ENCODE results near the gene PRKN. TPM values are rescaled to one million over a fixed set of nuclear protein-coding genes. Genes with fewer than 3 reads are reported as not detected.

The PRKN gene
- total and polyA plus RNA-seq, 9 of the 15 experiments (the other 6 are each of a cell fraction or from before 2014, with no cell fraction given) = 0.03 to 0.96 (median 0.15) TPM; not detected in 2

- FAIRE-seq = no peak
- no peaks in the 10 kb centered on the region for H3K4me1 ChIP-seq (replicated peaks in 1 of 2; ENCODE audit: control insufficient read depth in 2 of 2, insufficient read depth in 2 of 2, low read length in 2 of 2)
- no peaks in the 10 kb centered on the region for H3K9me3 ChIP-seq (replicated peaks; ENCODE audit: control insufficient read depth, insufficient read depth, low read depth, low read length)
- ATAC-seq = no peak
- POLR2A ChIA-PET = interaction anchor here (1.1 kb wide), 1 partner anchor 12 kb away, joined by 3 read pairs; no protein-coding TSS in a partner anchor
- H2AFZ ChIP-seq (ENCODE audit: low read depth, low read length) = no peak overlapping the region
- intact Hi-C loops (cut with micrococcal nuclease) = no loop called here
- BruUV-seq (replicated peaks) = no TSS peak
- H3K9me1 ChIP-seq (ENCODE audit: control insufficient read depth, insufficient read depth, low read length) = no peaks in the 10 kb centered on the region
- H3K4me2 ChIP-seq (ENCODE audit: insufficient read depth, low read length) = no peak overlapping the region
- in situ Hi-C loops (cut with MboI) = no loop called here
- DNase-seq (ENCODE audit: extremely low read depth in 1 of 4, low spot score in 3 of 4) = no peak
- CTCF ChIA-PET (ENCODE audit: low intra/inter-chr PET ratio) = no interaction called here
- H3K36me3 ChIP-seq (ENCODE audit: control insufficient read depth, insufficient read depth, low read length) = no peaks in the 10 kb centered on the region
- no peak overlapping the region for H3K9ac ChIP-seq (ENCODE audit: insufficient read depth in 1 of 2, low read depth in 2 of 2, low read length in 2 of 2)
- H3K79me2 ChIP-seq (ENCODE audit: control insufficient read depth, insufficient read depth, low read length) = no peaks in the 10 kb centered on the region
- 2% methylated on average over 4 of the region's 4 CpGs for WGBS (ENCODE audit: insufficient coverage, low coverage, missing lambda C conversion rate)
- no peaks in the 10 kb centered on the region for H3K27me3 ChIP-seq (ENCODE audit: control insufficient read depth in 2 of 2, insufficient read depth in 2 of 2, low read length in 2 of 2)
- no peaks in the 10 kb centered on the region for H4K20me1 ChIP-seq (replicated peaks; ENCODE audit: control insufficient read depth, insufficient read depth, low read length)
- no peak overlapping the region for H3K27ac ChIP-seq (ENCODE audit: extremely low read depth, low read depth, low read length)
- no peak overlapping the region for H3K4me3 ChIP-seq
- TF ChIP-seq GABPB2 (CRISPR knock-in tag; conservative IDR thresholded peaks at IDR 0.05) (no peak), KLF1 (tag; IDR thresholded peaks at IDR 0.05) (no peak), E2F3 (CRISPR knock-in tag; IDR thresholded peaks at IDR 0.05) (no peak), GTF2A2 (tag; IDR thresholded peaks at IDR 0.05) (no peak), RBM14 (IDR thresholded peaks at IDR 0.05; ENCODE audit: borderline replicate concordance, insufficient read depth, low read depth, low read length) (no peak), CHD1 (IDR thresholded peaks at IDR 0.05; ENCODE audit: low read length) (no peak), DNMT1 (IDR thresholded peaks at IDR 0.05) (no peak), CBX8 (IDR thresholded peaks at IDR 0.05; ENCODE audit: borderline replicate concordance, extremely low read depth, low read depth, low read length, poor library complexity, severe bottlenecking) (no peak), RAD21 (CRISPR knock-in tag; conservative IDR thresholded peaks at IDR 0.05 in 1 of 2, IDR thresholded peaks at IDR 0.05 in 1 of 2) (no peak), ID3 (CRISPR knock-in tag; IDR thresholded peaks at IDR 0.05) (no peak), ID3 (tag; IDR thresholded peaks at IDR 0.05) (no peak), SAFB (IDR thresholded peaks at IDR 0.05; ENCODE audit: borderline replicate concordance, low read depth, low read length) (no peak), NKRF (IDR thresholded peaks at IDR 0.05; ENCODE audit: borderline replicate concordance) (no peak), EGR1 (conservative IDR thresholded peaks at IDR 0.05) (no peak), ZNF830 (CRISPR knock-in tag; IDR thresholded peaks at IDR 0.05) (no peak)
These were observed 742.9 kb downstream of the PRKN start for GRCh38 chr6:161984713-161985112.
